ENCODE results near the gene CAPZA3.
"Not testable (repeated sequence)": the region's sequence is repeated elsewhere in the genome, so short reads cannot be mapped to it uniquely, and the experiment has no call there.

CAPZA3 gene

GRCh38 chr12:18754124-18754707 is 16.3 kb downstream of the CAPZA3 start:
- no peak for ATAC-seq

GRCh38 chr12:18755341-18755740 is 17.4 kb downstream of the CAPZA3 start:
- ATAC-seq, result no peak

GRCh38 chr12:18766479-18766878 is 28.6 kb downstream of the CAPZA3 start:
- not testable (repeated sequence) for ATAC-seq

GRCh38 chr12:18782827-18783226 is 44.9 kb downstream of the CAPZA3 start:
- ATAC-seq, result no peak

GRCh38 chr12:18785465-18785864 is 47.5 kb downstream of the CAPZA3 start:
- ATAC-seq, result not testable (repeated sequence)

Measured in activated CD4-positive, CD25-positive, alpha-beta regulatory T cell treated with anti-CD3 and anti-CD28 coated beads, Interleukin-2, amount 50 U/mL, for 24 hours (primary cell).